ENCODE data around the gene BACH2. TPM values are rescaled to one million over a fixed set of nuclear protein-coding genes. Genes with fewer than 3 reads are reported as not detected.
"Not testable (repeated sequence)": the region's sequence is repeated elsewhere in the genome, so short reads cannot be mapped to it uniquely, and the experiment has no call there.

The BACH2 gene
- total RNA-seq, 1 donor from 2014 or later: 34.1 TPM

- no peak for TF ChIP-seq CTCF (IDR thresholded peaks at IDR 0.05; ENCODE audit: unreplicated experiment)
- Mint-ChIP-seq H3K4me1 (peaks cover 18% of the 10 kb centered on the region), H3K27ac (peak overlapping the region; percentile 14), H3K4me3 (no peak overlapping the region), H3K9me3 (no peaks in the 10 kb centered on the region), H3K27me3 (ENCODE audit: low read depth) (no peaks in the 10 kb centered on the region), H3K36me3 (no peaks in the 10 kb centered on the region)
- DNase-seq (ENCODE audit: low spot score in 2 of 2, unreplicated experiment in 2 of 2): no peak
Observed at GRCh38 chr6:89975366-89975765, 321.3 kb downstream of the BACH2 start.

GRCh38 chr6:89974834-89975233, 321.8 kb downstream of the BACH2 start:
- Mint-ChIP-seq H3K27me3 (ENCODE audit: low read depth) (no peaks in the 10 kb centered on the region), H3K4me3 (no peak overlapping the region), H3K9me3 (no peaks in the 10 kb centered on the region), H3K27ac (no peak overlapping the region), H3K4me1 (peaks cover 18% of the 10 kb centered on the region), H3K36me3 (no peaks in the 10 kb centered on the region)
- TF ChIP-seq CTCF (IDR thresholded peaks at IDR 0.05; ENCODE audit: unreplicated experiment): no peak
- no peak for DNase-seq (ENCODE audit: low spot score in 2 of 2, unreplicated experiment in 2 of 2)

GRCh38 chr6:89972025-89972381, 324.6 kb downstream of the BACH2 start:
- H3K27ac Mint-ChIP-seq: peak overlapping the region; percentile 71
- H3K4me1 Mint-ChIP-seq: peaks cover 18% of the 10 kb centered on the region
- no peaks in the 10 kb centered on the region for H3K36me3 Mint-ChIP-seq
- H3K4me3 Mint-ChIP-seq: no peak overlapping the region
- H3K9me3 Mint-ChIP-seq: no peaks in the 10 kb centered on the region
- TF ChIP-seq CTCF (IDR thresholded peaks at IDR 0.05; ENCODE audit: unreplicated experiment): no peak
- H3K27me3 Mint-ChIP-seq (ENCODE audit: low read depth): no peaks in the 10 kb centered on the region
- no peak for DNase-seq (ENCODE audit: low spot score in 2 of 2, unreplicated experiment in 2 of 2)

- not testable (repeated sequence) for DNase-seq (ENCODE audit: low spot score in 2 of 2, unreplicated experiment in 2 of 2); H3K36me3 Mint-ChIP-seq; H3K4me3 Mint-ChIP-seq; H3K27me3 Mint-ChIP-seq (ENCODE audit: low read depth); H3K9me3 Mint-ChIP-seq
- H3K4me1 Mint-ChIP-seq: peaks cover 13% of the 10 kb centered on the region
- peak overlapping the region; percentile 71 for H3K27ac Mint-ChIP-seq
Observed at GRCh38 chr6:89971338-89972024, 325.2 kb downstream of the BACH2 start.

GRCh38 chr6:89970609-89971337, 325.9 kb downstream of the BACH2 start:
- H3K36me3 Mint-ChIP-seq: no peaks in the 10 kb centered on the region
- H3K4me1 Mint-ChIP-seq: peaks cover 6% of the 10 kb centered on the region
- peak overlapping the region; percentile 71 for H3K27ac Mint-ChIP-seq
- H3K4me3 Mint-ChIP-seq: no peak overlapping the region
- DNase-seq (ENCODE audit: low spot score in 2 of 2, unreplicated experiment in 2 of 2): peak in 1 of 2 experiments; percentile 49
- no peaks in the 10 kb centered on the region for H3K27me3 Mint-ChIP-seq (ENCODE audit: low read depth)
- no peak for TF ChIP-seq CTCF (IDR thresholded peaks at IDR 0.05; ENCODE audit: unreplicated experiment)
- no peaks in the 10 kb centered on the region for H3K9me3 Mint-ChIP-seq

GRCh38 chr6:89970072-89970471, 326.6 kb downstream of the BACH2 start:
- H3K4me1 Mint-ChIP-seq: no peaks in the 10 kb centered on the region
- H3K9me3 Mint-ChIP-seq: no peaks in the 10 kb centered on the region
- no peak overlapping the region for H3K27ac Mint-ChIP-seq
- no peak for TF ChIP-seq CTCF (IDR thresholded peaks at IDR 0.05; ENCODE audit: unreplicated experiment)
- no peaks in the 10 kb centered on the region for H3K36me3 Mint-ChIP-seq
- DNase-seq (ENCODE audit: low spot score in 2 of 2, unreplicated experiment in 2 of 2): no peak
- no peak overlapping the region for H3K4me3 Mint-ChIP-seq
- no peaks in the 10 kb centered on the region for H3K27me3 Mint-ChIP-seq (ENCODE audit: low read depth)

Data from mesothelial cell of epicardium (in vitro differentiated cells).